Renal cortical epithelial cell (primary cell): Measurements from ENCODE around the gene HSPB6. TPM values are rescaled to one million over a fixed set of nuclear protein-coding genes. Genes with fewer than 3 reads are reported as not detected.
A peak's percentile ranks its signal among the peaks of the same experiment; 100 is the strongest.

Source experiments
- DNase-seq: peaks from one replicate; pipeline ENCODE4 v3.0.0-alpha.2; 2011; ENCODE audit warnings: low read depth
- total RNA-seq: library from RNA; depleted of rRNA; stranded (reverse); fragments of >200 nt; gene quantifications from 2 replicates; pipeline ENCODE4 v1.2.3, GENCODE V29; 2014

The HSPB6 gene
- total RNA-seq, 1 donor from 2014 or later, result 0.65 TPM

- DNase-seq, result no peak
These were observed 10.8 kb downstream of the HSPB6 start for GRCh38 chr19:35746087-35746462.

- DNase-seq, result peak; percentile 99
These were observed 11.3 kb downstream of the HSPB6 start, which contains the start of the genes PSENEN and U2AF1L4 for GRCh38 chr19:35745328-35746086. Gene PSENEN, plus strand, starts transcription at chr19:35745651. Its CDS starts 280 bp downstream, at chr19:35745931. Gene U2AF1L4, minus strand, starts transcription at chr19:35745418. Its CDS starts 27 bp downstream, at chr19:35745391.

DNA sequence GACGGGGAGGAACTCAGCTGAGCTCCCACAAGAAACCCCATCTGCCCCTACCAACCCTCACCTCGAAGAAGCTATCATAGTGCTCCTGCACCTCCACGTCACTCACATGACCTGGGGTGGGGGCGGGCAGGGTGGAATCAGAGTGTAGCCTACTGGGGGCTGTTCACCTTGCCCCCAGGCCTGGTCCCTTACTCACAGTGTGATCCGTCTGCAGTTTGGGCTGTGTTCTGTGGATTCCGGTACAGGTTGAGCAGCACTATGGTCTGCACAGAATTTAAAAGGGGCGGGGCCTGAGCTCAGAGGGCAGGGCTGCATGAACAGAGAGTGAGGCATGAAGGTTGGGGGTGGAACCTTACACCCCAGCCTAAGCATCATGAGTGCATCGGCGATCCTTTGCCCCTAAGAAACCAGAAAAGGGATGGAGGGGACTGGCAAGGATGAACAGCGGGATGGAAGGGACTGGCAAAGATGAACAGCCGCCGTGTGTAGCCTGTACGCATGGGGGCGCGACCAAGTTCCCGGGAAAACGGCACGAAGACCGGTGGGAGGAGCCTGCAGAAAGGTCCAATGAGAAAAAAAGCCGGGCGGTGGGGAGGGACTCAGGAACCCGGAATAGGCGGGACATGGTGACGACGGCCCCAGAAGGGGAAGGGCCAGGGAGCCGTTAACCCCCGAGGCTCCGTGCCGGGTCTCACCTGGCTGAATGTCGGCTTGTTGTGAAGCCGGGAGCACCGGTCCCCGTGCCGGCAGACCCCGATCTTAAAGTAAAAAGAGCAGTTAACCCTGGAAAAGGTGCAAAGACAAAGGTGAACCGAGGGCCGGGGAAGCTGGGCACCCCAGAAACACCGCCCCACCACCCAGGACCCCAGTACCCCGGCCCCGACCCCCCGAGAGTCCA is 12.2 kb downstream of the HSPB6 start:
- peak; percentile 89 for DNase-seq

DNA sequence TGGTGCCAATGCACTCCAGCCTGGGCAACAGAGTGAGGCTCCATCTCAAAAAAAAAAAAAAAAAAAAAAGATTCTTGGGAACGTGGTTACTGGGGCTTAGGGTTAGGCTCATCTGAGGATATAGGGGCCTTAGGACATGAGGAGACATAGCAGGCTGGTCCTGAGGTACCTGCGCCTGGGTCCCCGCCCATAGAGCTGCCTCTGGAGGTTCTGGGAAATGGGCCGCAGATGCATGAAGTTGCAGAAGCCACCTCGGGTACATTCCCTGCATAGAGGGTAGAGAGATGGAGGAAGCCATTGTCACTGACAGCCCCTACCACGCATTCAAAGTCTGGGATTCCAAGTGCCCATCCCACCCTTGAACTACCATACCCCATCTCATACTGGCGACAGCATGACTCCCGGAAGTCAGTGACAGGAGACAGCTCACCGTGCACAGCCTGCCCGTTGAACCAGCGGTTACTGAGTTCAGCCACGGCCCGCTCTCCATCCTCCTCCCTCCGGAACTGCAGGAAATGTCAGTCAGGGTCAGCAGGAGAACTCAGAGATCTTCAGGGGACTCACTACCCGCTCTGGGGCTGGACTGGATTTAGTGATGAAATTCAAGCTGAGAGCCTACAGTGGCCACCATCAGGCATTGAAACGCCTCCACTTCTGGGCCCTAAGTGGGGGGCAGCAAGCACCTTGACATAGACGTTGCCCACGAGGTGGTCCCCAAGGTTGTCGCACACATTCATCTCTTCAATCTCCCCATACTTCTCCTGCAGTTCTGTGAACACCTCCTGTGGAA is 13.0 kb downstream of the HSPB6 start:
- no peak for DNase-seq

GRCh38 chr19:35742121-35742724 is 14.6 kb downstream of the HSPB6 start, which contains the start of gene IGFLR1:
Gene IGFLR1, minus strand, starts transcription at chr19:35742452. Its CDS starts 1,272 bp downstream, at chr19:35741180.
- DNase-seq, result no peak

- no peak for DNase-seq
These were observed 15.7 kb downstream of the HSPB6 start for GRCh38 chr19:35741203-35741515.

DNA sequence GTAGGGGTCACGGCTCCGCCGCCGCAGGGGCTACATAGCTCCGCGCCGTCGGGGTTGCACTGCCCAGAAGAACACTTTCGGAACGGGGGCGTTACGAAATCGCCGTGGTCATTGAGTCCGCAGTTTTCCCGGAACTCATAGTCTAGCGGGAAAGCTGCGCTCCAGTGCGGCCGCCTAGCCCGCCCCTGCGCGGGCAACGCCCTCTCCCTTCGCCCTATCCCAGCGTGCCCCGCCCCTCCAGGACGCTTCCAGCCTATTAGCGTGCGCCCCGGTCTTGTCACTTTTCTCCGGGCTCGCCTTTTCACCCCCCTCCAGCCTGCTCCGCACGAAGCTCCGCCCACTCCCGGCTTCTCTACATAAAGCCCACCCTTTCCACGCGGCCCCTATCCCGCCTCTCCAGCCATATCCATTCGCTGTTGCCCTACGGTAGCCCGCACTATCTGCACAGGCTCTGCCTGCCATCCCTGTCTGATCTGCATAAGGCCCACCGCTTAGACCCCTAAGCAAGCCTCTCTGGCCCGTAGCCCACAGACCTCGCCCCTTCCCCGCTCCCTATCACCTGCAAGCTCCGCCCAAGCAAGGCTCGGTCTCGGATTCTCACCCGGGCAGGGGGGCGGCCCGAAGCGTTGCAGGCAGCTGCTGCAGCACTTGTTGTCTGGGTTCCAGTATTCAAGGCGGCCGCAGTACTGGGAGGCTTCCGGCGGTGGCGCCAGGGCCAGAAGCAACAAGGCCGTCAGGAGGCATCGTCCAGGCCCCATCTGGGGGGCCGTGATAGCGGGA is 16.2 kb downstream of the HSPB6 start:
- DNase-seq, result peak; percentile 91

DNA sequence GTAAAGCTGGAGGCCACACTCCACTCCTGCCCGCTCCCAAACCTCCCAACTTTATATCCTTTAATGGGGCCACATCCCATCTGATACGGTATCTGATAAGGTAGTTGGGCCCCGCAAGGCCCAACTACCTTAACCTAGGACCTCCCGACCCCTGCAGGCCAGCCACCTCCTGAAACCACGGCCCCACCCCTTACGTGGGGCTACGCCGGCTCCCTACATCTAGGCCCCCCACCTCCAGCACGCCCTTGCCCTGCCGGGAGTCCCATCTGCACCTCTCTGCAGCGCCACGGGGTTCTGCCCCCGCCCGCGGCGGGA is 16.8 kb downstream of the HSPB6 start:
- DNase-seq, result no peak

DNA sequence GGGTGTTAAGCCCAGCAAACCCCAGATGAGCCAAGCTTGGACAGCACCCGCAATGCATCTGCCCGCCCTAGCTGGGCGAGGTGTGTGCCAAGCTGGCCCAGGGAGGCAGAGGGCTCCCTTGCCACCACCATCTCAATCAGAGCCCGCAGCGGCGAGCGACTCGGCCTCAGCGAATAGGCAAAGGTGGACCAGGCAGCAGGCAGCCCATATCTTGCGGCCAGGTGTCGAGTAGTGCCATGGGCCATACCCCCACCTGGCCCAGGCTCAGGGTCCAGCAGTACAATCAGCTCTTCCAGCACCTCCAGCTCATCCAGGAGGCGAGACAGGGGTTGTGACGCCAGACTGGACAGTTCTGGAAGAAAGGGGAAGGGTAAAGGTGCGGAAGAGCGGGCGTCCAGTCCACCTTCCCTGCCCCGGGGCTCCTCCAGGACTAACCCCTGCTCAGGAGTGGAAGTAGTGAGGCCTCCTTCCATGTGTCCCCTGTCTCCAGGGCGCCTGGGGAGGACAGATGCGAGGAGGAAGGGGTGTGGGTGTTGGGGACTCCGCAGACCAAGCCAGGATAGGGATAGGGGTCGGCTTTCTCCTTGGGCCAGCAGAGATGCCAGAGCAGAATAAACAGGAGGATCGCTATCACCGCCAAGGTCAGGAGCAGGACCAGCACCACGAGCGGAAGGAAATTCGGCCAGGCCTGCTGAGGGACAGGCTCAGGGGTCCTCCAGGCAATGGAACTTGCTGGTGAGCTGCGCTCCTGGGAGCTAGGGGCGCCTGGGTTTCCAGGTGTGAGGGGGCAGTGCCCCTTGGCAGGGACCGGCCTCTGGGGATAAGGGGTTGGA is 17.3 kb downstream of the HSPB6 start:
- no peak for DNase-seq

- no peak for DNase-seq
These were observed 18.0 kb downstream of the HSPB6 start for GRCh38 chr19:35738887-35739229.

GRCh38 chr19:35738021-35738886 is 18.6 kb downstream of the HSPB6 start:
- no peak for DNase-seq

- no peak for DNase-seq
These were observed 19.6 kb downstream of the HSPB6 start for GRCh38 chr19:35736913-35737886.

- DNase-seq, result no peak
These were observed 21.9 kb downstream of the HSPB6 start for GRCh38 chr19:35734889-35735288.

- DNase-seq, result no peak
These were observed 22.6 kb downstream of the HSPB6 start for GRCh38 chr19:35734273-35734672.

GRCh38 chr19:35733180-35734125 is 23.4 kb downstream of the HSPB6 start:
- DNase-seq, result no peak

GRCh38 chr19:35732540-35733179 is 24.2 kb downstream of the HSPB6 start:
- no peak for DNase-seq
